GM19463 (cell line): ENCODE results near the gene YJEFN3.

Experiments
- ATAC-seq: cut with Tn5 transposase; IDR thresholded peaks from one replicate; pipeline ENCODE4 v1.9.1; 2021; ENCODE audit warnings: mild to moderate bottlenecking, moderate library complexity; ENCODE audit not compliant: unreplicated experiment

The YJEFN3 gene

GRCh38 chr19:19495614-19496603 is 32.8 kb upstream of the YJEFN3 start:
- no peak for ATAC-seq

DNA sequence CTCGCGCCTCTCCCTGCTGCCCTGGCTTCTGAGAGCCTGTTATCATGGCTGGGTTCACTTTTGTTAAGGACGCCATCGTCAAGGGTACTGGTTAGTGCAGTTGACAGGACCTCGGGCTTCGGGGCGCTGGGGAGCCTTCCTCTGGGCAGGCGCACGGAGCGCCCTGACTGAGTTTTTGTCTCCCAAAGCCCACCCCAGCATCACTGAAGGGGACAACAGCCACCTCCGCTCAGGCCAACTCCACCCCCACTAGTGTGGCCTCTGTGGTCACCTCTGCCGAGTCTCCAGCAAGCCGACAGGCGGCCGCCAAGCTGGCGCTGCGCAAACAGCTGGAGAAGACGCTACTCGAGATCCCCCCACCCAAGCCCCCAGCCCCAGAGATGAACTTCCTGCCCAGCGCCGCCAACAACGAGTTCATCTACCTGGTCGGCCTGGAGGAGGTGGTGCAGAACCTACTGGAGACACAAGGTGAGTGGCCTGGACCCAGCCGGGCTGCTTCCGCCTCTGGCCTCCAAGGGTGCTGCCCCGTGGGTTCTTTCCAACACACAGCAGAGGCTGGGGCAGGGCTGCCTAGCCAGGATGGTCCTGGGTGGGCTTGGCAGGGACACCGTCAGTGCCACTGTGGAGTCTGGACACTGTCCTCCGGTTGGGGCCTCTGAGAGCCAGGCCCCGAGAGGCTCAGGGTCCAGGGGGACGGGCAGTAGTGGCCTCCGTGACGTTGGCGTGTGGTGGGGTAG is 30.3 kb upstream of the YJEFN3 start:
- ATAC-seq: no peak

- no peak for ATAC-seq
Measured at GRCh38 chr19:19499272-19499995, 29.3 kb upstream of the YJEFN3 start.

DNA sequence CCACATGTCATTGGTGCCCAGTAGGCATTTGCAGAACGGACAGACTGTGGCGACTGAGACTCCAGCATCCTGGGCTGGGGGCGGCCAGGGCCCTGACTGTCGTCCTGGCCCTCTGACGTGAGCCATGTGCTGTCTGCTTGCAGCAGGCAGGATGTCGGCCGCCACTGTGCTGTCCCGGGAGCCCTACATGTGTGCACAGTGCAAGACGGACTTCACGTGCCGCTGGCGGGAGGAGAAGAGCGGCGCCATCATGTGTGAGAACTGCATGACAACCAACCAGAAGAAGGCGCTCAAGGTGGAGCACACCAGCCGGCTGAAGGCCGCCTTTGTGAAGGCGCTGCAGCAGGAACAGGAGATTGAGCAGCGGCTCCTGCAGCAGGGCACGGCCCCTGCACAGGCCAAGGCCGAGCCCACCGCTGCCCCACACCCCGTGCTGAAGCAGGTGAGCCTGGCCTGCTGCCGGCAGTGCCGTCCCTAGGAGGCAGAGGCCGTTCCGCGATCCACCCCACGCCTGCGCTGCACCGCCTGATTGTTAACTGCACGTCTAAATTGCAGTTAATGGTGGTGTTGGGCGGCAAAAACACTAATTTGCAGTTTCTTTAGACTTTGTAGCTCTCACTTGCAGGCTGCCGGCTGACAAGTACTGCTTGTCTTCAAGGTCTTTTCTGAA is 27.6 kb upstream of the YJEFN3 start:
- no peak for ATAC-seq

DNA sequence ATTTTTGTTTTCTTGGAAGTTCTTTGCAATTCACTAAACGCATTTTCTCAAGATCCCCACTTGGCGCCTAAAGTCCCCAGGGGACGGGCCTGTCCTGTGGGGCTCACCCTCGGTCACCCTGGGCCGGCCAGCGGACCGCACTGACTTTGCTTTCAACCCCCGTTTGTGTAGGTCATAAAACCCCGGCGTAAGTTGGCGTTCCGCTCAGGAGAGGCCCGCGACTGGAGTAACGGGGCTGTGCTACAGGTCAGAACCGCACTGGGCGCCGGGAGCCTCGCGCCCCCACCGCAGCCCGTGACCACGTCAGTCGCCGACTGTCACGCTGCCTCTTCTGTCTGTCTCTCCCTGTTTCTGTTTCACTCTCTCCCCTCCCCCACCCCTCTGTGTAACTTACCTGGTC is 26.9 kb upstream of the YJEFN3 start:
- no peak for ATAC-seq

DNA sequence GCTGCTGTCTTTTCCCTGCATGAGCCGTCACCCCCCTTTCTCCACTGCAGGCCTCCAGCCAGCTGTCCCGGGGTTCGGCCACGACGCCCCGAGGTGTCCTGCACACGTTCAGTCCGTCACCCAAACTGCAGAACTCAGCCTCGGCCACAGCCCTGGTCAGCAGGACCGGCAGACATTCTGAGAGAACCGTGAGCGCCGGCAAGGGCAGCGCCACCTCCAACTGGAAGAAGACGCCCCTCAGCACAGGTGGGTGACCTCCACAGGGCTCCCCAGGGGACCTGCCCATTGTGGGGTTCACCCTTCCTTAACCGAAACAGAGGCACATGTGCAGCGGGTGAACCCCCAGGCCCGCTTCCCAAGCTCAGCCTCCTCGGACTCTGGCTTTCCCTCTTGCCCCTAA is 26.4 kb upstream of the YJEFN3 start:
- ATAC-seq: no peak

DNA sequence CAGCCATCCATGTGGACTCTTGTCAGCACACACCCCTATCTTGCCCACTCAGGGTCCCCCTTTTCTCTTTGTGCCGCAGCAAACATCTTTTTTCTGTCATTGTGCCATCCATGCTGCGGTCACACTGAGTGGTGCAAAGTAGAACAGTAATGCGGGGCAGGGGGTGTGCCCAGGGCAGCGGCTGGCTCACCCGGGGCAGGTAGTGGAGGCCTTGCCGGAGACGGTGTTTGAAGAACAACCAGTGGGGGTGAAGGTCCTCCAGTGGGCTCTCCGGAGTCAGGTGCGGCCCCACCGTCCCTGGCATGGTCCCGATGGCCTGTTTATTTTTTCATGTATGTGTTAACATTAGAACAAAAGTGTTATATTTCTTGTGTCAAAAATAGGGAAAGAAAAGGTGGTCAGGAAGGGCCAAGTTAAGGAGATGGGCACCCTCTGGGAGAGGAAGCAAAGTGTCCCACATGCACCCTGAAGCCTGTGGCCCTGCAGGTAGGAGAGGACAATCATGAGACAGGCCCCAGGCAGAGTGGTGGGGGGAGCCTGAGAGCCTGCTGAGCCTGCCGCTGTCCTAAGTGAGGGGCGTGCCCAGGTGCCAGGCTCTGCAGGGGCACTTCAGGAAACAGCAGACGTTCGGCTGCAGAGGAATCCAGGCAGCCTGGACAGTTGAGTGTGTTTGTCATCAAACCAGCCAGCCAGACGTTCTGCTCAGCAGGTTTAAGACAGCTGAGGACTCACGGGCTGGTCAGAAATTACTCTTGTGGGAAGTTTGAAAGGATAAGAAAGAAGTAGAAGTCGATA is 25.7 kb upstream of the YJEFN3 start:
- ATAC-seq: no peak

GRCh38 chr19:19504754-19505668 is 23.7 kb upstream of the YJEFN3 start:
- no peak for ATAC-seq

DNA sequence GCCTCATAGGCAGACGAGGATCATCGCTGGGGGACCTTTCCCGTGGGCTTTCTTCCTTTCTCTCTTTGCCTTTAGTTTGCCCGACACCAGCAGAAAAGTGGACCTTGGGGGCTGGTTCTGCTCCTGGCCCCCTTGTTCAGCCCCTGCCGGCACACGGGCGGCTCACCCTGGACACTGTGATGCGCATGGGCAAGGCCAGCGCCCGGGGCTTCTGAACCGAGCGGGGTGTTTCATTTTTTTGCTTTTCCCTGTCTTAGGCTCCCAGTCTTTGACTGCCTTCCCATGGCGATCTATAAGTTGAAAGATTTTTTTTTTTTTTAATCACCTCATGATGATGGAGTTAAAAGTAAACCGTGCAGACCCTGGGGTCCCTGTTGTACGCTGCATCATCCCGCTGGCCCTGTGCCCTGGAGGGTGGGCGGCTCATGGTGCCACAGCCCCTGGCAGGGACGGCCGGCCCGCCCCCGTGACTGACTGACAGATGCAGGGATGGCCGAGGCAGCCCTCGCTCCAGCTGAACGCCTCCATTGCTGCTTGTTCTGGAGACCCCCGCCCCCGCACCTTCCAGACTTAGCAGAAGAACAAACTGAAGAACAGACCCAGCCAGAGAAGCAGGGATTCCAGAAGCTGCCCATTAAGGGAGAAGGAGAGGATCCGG is 22.9 kb upstream of the YJEFN3 start:
- no peak for ATAC-seq

GRCh38 chr19:19506592-19506991 is 22.1 kb upstream of the YJEFN3 start:
- ATAC-seq: no peak

DNA sequence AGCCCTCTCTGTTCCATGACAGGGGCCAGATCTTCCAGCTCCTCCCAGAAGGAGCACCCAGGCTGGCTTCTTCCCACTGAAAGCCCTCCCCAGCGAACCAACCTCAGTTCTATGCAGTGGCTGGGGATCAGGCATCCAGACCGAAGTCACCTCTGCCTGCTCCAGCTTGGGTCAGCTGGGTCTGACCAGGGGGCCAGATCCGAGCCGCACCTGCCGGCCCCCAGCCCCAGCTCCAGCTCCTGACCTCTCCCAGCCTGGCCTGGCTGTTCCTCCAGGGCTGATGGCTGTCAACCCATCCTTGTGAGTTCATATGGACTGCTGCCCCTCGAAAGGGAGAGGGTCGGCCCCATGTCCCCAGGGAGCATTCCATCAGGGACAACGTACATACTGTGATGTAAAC is 21.4 kb upstream of the YJEFN3 start:
- no peak for ATAC-seq

DNA sequence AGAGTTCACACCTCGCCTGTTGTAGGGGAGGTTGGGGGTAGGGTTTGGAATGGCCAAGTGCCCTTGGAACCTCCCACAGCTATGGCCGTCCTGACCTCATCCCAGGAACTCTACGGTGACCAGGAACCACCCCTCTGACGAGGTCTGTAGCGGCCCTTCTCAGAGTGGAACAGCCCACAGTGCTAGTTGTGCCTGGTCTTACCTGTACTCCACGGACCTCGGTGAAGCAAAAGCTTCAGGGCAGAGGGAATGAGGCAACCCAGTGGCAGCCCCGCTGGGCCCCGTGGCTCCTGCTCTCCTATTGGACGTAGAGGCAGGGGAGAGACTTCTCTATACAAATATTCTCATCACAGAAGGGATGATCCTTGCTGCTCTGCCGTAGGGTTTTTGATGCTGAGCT is 20.5 kb upstream of the YJEFN3 start:
- ATAC-seq: no peak

DNA sequence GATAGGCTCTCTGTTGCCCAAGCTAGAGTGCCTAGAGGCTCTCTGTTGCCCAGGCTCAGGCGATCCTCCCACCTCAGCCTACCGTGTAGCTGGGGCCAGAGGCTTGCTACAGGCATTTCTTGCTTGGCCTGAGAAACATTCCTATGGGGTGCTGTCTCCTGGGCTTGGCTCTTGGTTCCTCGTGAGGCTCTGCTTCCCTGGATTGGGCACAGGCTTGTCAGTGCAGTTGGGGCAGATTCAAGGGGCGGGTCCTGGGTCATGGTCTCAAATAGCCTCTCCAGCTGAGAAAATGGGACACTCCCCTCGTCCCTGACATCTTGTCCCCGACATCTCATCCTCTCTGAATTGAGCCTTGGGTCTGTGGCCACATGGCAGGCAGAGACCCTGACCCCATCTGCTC is 18.3 kb upstream of the YJEFN3 start:
- ATAC-seq: no peak

- ATAC-seq: no peak
Measured at GRCh38 chr19:19513682-19514081, 15.0 kb upstream of the YJEFN3 start.

- no peak for ATAC-seq
Measured at GRCh38 chr19:19514215-19514657, 14.5 kb upstream of the YJEFN3 start.

GRCh38 chr19:19514881-19515641 is 13.7 kb upstream of the YJEFN3 start, which contains the start of gene TSSK6:
Gene TSSK6 (minus strand): TSS chr19:19515548. CDS start chr19:19515427, 121 bp downstream.
- no peak for ATAC-seq
